GM15510 (cell line): ENCODE results near the gene FAM120A.

ENCODE experiments used
- POLR2A ChIP-seq: IDR thresholded peaks from 3 replicates; pipeline ENCODE4 v1.6.1; 2011; ENCODE audit warnings: borderline replicate concordance; ENCODE audit not compliant: insufficient read length; ENCODE audit errors: extremely low read depth

Gene FAM120A

GRCh38 chr9:93435386-93435785, 16.1 kb upstream of the FAM120A start:
- TF ChIP-seq POLR2A: no peak

GRCh38 chr9:93436218-93436617, 15.3 kb upstream of the FAM120A start:
- TF ChIP-seq POLR2A: no peak

GRCh38 chr9:93436655-93437407, 14.7 kb upstream of the FAM120A start:
- no peak for TF ChIP-seq POLR2A

- no peak for TF ChIP-seq POLR2A
These were observed 13.5 kb upstream of the FAM120A start for GRCh38 chr9:93437996-93438395.

GRCh38 chr9:93440896-93441580, 10.4 kb upstream of the FAM120A start:
- TF ChIP-seq POLR2A: no peak

- no peak for TF ChIP-seq POLR2A
These were observed 5.4 kb upstream of the FAM120A start for GRCh38 chr9:93446073-93446472.

GRCh38 chr9:93447655-93448054, 3.8 kb upstream of the FAM120A start:
- no peak for TF ChIP-seq POLR2A

- peak; percentile 32 for TF ChIP-seq POLR2A
These were observed 594 bp downstream of the FAM120A start for GRCh38 chr9:93451849-93452709.

GRCh38 chr9:93452710-93453046, 1.2 kb downstream of the FAM120A start:
- TF ChIP-seq POLR2A: no peak

GRCh38 chr9:93453047-93453914, 1.8 kb downstream of the FAM120A start, which contains the start of gene FAM120AOS:
Gene FAM120AOS (minus strand): TSS chr9:93453581. CDS start chr9:93452709, 872 bp downstream.
- peak; percentile 63 for TF ChIP-seq POLR2A

GRCh38 chr9:93456022-93456421, 4.5 kb downstream of the FAM120A start:
- no peak for TF ChIP-seq POLR2A

GRCh38 chr9:93456504-93456903, 5.0 kb downstream of the FAM120A start:
- TF ChIP-seq POLR2A: no peak

GRCh38 chr9:93457006-93457405, 5.5 kb downstream of the FAM120A start:
- TF ChIP-seq POLR2A: no peak

- no peak for TF ChIP-seq POLR2A
These were observed 7.2 kb downstream of the FAM120A start for GRCh38 chr9:93458712-93459111.
